Activated naive CD4-positive, alpha-beta T cell treated with anti-CD3 and anti-CD28 coated beads, Interleukin-2, amount 50 U/mL, for 16 hours (primary cell): ENCODE results near the gene CADM2.

Experiments used
- DNase-seq: peaks from one replicate; pipeline ENCODE4 v3.0.0-alpha.2; 2020

Gene CADM2

DNA sequence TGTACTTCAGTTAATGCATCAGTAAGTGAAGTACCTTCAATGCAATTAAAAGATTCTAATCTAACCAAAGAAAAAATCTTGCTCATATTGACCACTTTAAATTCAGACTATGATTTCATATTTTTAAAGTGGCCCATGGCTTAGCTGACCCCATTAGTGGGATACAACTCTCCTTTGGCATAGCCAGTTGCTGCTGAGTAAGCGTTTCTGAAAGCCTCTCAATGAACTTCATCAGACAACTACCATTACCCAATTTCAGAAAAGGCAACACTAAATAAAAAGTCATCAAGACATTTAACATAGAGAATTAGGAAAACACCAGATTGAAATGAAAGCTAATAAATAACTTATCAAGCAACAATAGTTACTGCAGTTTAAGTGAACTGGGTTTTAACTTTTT, 27.0 kb downstream of the CADM2 start:
- DNase-seq, result no peak

DNA sequence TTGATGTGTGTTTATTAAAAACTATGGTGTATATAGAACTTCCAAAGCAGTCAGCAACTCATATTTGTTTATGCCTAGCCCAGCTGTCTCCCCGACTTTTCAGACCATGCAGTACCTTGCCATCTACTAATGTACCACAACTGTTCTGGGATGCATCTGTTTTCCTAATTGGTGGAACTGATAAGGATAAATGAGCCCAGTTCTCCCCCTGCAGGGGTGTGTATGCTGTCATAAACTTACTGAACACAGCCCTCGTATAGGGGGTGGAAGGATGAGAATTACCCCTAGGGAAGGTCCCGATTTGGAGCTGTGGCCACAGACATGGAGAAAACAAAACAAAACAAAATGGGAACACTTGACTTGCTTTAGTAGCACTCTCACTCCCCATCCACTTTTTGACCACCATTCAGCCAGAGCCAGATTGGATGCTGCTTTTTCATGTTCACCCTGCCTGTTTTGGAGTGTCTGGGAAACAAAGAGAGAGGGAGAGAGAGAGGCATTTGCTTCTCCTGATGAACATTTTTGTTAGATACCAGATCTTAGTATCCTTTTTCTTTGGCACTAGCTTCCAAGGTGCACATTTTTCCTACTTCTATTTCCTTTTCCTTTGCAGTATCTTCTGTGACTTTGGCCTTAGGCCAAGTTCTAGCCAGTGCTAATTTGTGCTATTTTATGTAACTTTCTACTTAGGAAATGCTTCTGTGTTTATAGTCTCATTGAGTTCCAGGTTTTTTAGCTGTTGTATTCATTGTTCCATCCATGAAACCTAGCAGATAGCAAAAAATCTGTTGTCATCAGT, 29.1 kb downstream of the CADM2 start:
- DNase-seq, result no peak

DNA sequence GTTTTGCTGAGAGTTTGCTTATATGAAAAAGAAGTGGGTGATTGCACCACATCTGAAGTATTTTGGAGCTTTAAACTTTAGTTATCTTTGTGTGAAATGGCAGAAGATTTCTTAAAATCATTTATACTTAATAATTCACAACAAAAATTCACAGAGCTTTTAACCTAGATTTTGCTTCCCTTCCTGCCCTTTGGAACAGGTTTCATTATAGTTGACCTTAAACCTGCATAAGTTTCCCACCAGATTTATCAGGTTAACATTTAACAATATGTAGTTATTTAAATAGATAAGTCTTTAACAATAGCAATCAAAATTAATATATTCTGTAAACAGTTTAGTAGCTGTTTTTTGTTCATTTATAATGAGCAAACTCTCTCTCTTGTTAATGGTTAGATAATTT, 30.3 kb downstream of the CADM2 start:
- DNase-seq, result no peak

DNA sequence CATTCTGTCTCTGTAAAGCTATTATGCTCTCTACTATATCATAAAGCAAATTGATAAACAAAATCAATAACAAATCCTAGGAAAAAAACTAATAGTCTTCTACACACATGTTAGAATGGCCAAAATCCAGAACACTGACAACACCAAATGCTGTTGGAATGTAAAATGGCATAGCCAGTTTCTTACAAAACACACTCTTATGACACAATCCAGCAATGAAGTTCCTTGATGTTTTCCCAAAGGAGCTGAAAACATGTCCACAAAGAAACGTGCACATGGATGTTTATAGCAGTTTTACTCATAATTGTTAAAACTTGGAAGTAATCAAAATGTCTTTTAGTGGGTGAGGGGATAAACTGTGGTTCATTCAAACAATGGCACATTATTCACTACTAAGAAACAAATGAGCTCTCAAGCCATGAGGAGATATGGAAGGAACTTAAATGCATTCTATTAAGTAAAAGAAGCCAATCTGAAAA, 32.7 kb downstream of the CADM2 start:
- DNase-seq, result no peak

DNA sequence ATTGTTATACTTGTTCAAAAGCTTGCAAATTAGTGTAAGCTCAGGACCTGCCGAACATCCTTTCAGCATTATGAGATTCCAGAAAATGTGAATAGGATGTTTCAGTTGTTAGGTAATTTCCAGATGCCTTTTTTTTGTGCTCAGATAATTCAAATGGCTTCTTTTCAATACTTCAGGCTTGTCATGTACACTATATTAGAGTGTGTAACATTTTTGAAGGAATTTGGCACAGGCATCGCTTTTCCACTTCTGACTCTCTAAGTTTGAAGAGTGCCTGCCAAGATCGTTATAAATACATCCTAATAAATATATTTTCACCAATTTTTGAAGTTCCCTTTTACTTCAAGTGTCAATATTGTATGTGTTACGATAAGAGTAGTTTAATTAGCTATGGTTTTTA, 35.2 kb downstream of the CADM2 start:
- DNase-seq, result no peak

DNA sequence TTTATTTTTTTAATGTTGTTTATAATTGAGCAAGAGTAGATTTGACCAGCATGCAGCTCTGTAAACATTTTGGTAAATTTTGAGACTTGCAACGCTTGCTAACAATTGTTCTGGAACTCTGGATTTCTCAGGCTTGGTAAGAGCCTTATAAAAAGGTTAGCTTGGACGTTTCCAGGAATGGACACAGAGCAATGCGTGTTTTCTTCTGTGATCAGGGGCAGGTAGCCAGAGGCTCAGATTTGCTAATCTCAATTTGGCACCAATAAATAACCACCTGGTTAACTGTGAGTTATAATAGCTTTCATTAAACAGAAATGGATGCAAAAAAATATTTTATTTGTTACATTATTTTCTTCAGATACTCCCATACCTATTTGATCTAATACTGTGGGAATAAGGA, 39.8 kb downstream of the CADM2 start:
- DNase-seq, result no peak

DNA sequence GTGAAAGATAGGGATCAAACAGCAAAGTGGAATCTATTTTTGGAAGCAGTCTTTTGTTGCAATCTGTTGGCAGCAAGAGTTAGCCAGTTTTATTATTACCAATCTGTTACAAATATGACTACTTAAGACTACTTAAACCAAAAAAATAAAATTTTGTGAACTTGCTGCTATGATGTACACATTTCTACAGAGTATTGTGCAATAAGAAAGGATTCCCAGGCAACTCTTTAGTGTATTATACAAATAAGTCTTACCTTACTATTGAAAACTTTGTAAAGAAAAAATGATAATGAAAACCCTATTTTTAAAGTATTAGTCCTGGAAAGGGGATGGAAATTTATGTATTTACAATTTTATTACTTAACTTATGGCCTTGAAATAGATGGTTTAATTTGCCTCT, 44.7 kb downstream of the CADM2 start:
- no peak for DNase-seq

DNA sequence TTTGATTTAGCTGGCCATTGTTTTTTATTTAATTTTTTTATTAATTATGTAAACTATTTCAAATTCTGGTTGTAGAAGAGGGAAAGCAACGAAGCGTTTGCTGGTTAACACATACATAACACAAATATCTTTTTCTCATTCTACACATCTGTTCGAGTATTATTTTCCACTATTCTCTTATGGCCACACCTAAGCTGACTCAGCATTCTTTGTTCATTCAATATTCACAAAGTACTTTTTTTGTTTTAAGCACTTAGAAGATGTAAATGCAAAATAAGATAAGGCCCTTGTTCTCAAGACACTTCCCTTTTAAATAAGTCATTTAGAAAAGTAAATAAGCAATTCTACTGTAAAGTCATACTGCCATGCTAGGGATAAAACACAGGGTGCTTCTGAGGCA, 45.4 kb downstream of the CADM2 start:
- DNase-seq, result no peak

DNA sequence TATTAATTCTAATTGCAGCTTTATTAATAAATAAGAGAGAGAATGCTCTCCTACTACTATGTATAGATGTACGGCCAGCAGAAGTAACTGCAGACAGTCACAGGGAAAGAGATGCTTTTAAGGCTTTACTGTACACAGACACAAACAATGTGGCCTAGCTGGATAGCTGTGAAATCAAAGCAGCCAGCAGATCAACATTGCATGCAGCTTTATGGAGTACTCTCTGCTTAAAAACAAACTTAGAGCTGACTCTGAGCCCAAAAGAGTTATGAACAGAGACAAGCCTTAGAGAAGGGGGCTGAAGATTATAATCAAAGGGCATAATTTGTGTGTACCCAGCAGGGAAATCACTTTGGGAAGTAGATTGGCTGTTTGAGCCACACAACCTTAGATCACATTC, 47.2 kb downstream of the CADM2 start:
- DNase-seq, result no peak

DNA sequence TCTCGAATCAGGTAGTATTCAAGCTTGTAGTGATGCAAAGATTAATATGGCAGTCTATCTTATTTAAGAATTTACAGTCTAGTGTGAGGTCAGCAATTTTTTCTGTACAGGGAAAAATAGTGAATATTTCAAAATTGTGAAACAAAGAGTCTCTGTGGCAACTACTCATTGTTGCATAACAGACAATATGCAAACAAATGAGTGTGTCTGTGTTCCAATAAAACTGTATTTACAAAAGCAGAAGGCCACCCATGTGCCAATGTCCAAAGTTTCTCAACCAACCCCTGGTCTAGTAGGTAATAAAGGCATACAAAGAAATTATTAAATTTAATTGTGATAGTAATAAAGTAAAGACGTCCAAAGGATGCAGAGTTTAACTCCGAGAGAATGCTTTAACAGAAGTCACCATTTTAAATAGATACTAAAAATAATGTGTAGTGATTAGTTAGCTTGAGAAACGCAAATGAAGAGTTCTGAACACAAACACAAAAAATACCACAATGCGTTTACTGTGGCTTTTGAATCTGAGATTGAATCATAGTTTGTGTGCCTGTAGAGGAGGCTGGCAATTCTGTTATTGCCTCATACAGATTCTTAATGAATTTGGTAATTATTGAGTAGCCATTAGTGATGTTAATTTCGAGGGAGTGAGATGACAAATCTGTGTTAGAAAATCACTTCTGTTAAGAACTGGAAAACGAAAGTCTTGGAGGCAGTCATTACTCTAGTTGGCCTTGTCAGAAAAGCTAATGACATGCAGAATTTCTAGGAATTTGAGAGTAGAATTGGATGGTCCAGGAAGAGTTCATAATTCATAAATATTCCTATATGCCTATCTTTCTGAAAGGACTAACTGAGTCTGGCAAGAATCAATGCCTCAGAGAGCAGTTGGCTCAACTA, 48.7 kb downstream of the CADM2 start:
- DNase-seq, result no peak

DNA sequence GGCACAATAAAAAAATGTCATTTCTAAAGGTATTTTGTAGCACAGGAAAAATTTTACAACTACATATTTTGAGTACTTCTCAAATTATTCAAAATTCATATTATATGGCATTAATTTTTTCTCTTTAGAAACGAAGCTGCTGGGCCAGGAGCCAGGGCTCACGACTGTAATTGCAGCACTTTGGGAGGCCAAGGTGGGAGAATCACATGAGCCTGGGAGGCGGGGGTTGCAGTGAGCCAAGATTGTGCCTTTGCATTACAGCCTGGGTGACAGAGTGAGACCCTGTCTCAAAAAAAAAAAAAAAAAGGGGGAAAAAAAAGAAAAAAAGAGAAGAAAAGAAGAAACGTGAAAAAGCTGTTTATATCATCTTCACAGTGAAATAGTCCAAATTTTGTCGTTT, 62.0 kb downstream of the CADM2 start:
- no peak for DNase-seq

DNA sequence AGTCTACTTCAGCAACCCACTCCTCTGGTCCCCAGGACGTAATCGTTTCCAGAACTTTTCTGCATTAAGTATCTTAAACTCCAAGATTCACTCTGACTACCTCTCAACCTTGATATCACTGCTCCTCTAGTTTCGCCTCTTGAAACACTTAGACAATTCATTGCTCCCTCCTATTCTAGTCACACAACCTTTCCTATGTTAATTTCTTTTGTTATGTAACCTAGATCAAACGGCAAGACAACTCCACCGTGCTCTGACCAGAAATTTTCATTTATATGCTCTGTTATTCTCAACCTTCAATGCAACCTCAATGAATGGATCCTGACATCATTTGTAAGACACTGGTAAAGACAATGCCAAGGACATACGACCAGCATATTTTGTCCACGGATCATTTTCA, 71.3 kb downstream of the CADM2 start:
- no peak for DNase-seq

DNA sequence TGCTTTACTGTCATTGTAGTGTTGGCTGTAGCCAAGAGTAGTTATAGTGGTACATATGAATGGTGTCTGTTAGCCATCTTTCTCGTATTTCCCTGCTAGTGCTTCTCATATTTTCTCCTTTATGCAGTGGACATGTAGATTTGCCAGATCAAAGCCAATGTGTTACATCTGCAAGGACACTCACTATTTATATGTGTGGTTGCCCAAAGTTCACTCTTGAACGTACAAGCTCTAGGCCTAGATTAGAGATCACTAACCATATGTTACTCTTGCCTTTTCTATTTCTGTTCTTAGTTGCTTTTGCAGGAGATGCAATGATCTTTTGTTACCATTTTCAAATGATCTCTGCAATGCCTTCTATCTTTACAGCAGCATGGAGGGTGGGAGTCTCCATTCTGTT, 78.4 kb downstream of the CADM2 start:
- no peak for DNase-seq

DNA sequence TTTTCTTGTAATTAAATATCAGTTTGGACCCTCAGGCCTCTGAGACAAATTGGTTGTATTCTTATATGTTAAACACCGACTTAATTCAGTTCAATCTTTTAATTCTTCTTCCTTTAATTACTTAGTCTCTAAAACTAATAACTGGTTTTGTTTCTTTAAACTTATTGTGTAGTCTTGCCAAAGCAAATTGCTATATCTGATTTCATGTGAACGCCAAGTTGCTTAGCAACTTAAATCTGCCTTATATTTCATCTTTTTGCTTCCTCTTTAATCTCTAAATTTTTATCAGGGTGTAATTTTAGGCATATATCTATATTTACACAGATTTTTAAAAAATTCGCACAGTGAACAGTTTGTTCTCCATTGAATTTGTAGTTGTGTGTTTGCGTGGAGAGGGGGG, 82.2 kb downstream of the CADM2 start:
- no peak for DNase-seq

DNA sequence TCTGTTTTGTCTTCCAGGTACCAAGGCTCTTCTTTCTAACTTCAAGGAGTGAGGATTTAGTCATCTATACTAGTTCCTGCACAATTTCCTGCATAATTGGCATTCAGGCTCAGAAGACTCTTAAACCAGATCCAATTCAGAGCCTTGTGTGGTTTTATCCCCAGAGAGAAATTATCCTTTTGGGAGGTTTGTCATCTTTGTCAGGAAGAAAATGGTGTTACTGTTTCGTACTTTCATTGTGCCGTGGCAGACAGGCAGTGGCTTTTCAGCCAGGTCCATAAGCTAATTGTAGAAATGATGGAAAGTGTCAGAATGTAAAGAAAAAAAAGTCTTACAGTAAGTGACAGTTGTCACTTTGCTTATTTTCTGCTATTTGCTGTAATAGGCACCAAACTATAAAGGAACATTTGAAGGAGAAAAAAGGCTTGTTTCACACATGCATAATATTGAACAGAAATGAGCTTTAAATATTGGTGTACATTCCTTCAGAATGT, 82.8 kb downstream of the CADM2 start:
- DNase-seq, result no peak

DNA sequence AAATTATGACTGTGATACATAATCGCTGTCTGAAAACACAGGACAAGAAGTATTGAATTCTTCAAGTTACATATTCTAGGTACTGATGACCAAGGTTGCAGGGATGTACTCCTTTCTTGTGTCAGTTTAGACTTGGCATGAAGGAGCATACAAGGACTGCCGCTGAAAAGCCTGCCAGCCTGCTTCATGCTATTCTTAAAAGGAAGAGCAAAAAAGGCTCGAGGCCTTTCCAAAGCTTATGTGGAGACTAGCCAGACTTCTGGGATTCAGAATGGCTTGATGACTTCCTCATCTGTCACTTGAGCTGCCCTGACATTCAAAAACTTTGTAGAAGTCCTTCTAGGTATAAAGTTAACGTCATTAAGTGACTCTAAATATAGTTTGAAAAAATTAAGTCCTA, 92.0 kb downstream of the CADM2 start:
- DNase-seq, result no peak

DNA sequence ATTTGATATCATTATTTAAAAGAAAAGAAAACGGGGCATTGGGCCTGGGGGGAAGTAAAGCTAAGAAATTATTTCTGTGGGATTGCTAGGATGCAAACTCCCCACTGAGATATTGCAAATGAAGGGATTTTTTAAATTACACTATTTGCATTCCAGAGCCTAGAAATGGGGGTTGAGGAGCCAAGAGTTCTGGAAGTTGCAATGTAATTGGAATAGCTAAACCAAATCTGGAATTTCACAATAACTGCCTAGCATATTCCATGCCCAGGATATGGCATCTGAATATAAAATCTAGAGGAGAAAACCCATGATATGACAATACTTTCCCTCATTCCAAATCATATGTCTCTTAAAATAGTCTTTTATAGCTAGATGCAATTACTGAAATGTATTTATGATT, 93.0 kb downstream of the CADM2 start:
- no peak for DNase-seq

DNA sequence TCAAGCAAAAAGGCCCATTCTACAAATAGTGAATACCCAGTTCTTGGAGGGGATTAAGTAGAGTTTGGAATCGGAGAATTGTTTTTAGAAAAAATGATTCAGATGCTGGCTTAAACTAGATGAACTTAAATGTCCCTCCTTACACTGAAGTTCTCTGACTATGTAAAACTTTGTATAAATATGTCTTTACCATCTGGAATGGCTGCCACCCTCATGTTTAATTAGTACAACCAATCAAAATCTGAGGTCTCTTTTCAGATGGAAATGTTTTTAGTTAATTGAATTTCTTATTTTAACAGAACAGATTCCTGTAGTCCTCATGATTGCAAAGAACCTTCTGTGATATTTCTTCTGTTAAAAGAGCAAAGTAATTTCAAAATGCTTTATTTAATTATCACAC, 94.8 kb downstream of the CADM2 start:
- DNase-seq, result no peak

DNA sequence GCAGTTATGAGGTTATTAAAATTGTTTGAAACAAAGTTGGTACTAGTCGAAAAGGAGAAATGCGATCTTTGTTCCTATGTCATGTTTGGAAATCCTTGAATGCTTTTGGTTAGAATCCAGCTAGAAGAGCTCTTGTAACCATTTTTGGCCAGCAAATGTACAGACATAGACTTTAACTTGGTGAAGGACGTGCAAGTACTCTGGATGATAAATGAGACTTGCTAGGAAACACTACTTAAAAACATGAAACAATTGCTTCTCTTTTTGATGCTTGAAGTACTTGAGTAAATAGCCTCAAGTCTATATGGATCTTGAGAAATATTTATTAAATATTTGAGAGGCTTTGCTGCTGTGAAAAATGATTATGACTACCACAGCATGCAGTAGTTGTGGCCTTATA, 95.8 kb downstream of the CADM2 start:
- no peak for DNase-seq

DNA sequence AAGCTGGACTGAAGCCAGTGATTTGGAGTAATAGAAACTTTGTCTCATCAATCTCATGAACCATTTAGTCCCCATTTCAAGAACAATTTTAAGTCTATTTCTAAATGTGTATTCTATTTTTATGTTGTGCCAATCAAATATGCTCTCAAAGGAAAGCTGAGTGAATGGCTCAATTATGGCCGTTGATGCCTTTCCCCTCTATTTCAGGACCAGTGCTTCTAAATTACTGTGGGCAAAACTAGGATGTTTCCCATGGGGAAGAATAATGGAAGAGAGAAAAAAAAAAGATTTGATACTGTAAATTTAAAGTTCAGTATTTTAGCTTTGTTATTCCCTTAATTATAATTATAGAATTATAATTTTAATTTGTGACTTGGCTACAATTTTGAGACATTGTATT, 110.1 kb downstream of the CADM2 start:
- no peak for DNase-seq

DNA sequence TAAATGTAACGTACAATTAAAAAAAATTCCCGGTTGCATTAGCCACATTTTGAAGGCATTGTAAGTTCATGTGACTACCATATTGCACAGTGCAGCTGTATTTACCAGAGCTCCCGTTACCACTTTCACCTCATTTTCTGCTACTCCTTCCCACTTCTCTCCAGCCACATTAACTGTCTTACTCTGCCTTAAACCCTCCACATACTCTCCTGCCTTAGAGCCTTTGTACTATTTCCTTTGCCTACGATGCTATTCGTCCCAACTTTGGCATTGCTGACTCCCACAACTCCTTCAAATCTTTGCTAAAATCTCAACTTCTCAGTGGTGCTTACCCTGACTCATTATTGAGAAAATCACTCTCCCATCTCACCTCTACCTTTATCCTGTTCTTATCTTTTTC, 115.2 kb downstream of the CADM2 start:
- DNase-seq, result no peak

DNA sequence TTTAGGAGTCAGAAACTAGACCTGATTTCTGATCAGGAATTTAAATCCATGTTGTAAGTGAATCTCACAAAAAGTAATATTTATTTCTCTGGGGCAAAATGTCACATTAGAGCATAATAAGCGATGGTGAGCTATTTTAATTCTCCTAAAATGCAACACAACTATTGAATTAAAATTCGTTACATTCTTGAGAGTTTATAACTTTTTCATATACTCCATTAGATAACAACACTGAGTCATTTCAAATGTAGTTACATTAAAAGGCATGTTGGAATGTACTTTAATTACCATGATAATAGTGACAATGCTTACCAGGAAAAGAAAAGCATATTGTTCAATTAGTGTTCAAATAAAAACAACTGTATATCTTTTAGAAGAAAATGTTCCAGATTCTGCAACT, 116.9 kb downstream of the CADM2 start:
- DNase-seq, result no peak

DNA sequence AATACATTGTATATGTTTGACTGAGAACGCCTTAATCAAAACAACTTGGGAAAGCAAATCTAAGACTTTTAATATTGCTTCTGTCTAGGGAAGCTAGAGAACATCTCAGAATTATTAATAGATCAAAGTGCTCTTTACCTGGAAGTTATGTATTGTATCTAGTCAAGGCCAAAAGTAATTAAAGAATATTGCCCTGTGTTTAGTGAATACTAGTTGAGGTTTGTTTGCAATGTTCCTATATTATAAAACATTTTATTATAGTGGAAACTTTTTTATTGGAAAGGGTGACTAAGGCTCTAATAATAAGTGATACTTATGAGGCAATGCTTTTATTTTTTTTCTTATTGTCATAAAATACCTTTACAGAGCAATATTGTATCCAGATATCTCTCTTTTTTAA, 118.2 kb downstream of the CADM2 start:
- DNase-seq, result no peak
